HG02759 (cell line): ENCODE data around the gene MCOLN3.
"Not testable (repeated sequence)": the region's sequence is repeated elsewhere in the genome, so short reads cannot be mapped to it uniquely, and the experiment has no call there.

Experiments
- ATAC-seq: cut with Tn5 transposase; IDR thresholded peaks from one replicate; pipeline ENCODE4 v1.9.1; 2021; ENCODE audit warnings: mild to moderate bottlenecking, moderate library complexity; ENCODE audit not compliant: unreplicated experiment

The MCOLN3 gene

DNA sequence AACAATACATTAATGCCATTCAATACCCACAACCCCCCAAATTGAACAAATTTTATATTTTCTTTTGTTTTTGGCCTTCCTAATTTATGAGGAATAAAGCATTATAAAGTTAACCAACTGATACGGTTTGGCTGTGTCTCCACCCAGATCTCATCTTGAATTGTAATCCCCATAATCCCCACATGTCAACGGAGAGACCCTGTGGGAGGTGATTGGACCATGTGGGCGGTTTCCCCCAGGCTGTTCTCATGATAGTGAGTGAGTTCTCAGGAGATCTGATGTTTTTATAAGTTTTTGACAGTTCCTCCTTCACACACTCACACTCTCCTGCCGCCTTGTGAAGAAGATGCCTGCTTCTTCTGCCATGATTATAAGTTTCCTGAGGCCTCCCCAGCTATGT, 6.4 kb upstream of the MCOLN3 start:
- ATAC-seq: no peak

DNA sequence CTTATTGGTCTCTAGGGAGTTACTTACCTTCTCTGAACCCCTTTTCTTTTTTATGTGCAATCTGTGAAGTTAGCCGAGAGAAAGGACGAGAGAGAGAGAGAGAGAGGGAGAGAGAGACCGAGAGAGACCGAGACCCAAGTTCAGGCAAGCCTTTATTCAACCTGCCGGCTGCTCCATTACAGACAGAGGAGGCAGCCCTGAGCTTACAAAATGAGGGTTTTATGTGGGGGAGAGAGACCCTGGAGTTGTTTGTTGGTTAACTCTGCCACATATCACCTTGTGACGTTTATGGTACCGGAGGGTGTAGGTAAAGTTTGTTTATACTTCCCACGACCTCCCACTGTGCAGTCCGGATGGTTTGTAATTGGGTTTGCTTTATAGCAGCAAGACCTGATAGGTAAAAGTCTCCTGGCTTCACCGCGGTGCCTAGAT, 1.5 kb upstream of the MCOLN3 start:
- ATAC-seq: no peak

DNA sequence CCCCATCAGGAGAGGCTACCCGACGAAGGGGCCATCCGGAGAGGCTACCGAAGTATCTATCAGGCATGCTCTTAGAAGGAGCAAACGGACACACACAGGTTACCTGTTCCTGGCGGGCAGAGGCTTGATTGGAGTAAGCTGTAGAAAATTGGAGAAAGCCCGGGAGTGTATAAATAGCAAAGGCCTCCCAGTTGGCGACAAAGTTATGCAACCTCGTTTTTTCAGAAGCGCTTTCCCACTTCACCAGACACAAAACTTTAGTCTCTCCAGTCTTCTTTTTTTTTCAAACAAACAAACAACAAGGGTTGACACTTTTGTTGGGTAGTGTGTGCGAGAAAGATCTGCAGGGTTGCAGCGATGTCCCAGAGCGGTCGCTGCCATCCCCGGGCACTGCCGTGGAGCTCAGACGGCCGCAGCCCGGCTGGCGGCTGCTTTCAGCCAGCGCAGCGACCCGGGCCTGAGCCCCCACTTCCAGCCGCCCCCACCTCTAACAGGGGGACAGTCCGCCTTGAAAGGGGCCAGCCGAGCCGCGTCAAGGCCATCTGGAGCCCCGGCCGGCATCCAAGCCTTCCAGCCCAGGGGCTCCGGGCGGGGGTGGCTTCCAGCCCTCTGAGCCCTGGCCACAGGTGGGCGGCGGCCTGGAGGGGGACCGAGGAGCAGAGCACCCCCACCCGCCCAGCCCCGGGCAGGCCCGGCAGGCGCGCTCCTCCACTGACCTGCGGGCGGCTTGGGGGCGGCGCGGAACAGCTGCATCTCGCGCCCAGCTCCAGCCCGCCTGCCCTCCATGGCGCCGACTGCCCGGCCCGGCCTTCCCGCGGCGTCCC, 616 bp downstream of the MCOLN3 start:
- ATAC-seq: peak; percentile 68

DNA sequence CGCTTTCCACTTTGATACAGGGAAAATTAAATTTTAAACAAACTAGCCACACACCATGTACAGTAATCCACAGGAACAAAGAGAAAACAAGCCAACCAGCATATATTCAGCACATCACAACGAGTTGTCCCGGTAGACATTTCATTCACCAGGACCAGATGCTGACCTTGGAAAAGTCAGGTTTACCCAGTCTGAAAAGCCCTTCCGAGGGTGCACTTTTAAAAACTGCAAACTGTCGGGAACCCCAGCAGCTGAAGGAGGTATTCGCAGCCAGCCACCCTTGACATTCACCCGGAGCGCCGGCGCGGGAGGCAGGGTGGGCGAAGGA, 1.2 kb downstream of the MCOLN3 start:
- ATAC-seq: no peak

DNA sequence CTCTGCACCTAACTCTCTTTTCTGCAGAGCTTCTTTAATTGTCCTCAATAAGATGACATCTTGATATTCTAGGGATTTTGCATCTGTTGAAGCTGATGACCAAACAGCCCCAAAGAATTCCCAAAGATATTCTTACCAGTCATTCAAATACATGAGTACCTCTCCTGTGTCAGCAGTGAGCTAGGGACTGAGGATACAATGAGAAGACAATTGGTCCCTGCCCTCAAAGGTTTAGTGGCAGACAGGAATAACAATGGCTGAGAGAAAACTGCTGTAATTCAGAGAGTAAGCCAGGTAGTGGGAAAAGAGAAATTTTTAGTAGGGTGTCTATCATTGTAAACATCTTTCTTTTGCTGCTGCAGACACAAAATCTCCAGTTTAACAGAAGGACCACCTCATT, 5.9 kb downstream of the MCOLN3 start:
- ATAC-seq: no peak

DNA sequence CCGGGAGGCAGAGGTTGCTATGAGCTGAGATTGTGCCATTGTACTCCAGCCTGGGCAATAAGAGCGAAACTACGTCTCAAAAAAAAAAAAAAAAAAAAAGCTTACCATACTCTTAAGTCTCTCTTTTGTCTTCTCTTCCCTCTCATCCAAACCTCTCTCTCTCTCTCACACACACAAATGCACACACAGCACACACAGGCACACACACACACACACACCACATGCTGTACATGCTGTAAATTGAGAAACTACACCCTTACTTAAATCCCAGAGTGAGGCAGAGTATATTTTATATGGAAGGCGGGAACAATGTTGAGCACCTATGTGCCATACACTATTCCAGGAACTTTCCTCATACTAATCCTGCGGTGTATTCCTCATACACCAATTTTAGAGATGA, 6.5 kb downstream of the MCOLN3 start:
- ATAC-seq: no peak

DNA sequence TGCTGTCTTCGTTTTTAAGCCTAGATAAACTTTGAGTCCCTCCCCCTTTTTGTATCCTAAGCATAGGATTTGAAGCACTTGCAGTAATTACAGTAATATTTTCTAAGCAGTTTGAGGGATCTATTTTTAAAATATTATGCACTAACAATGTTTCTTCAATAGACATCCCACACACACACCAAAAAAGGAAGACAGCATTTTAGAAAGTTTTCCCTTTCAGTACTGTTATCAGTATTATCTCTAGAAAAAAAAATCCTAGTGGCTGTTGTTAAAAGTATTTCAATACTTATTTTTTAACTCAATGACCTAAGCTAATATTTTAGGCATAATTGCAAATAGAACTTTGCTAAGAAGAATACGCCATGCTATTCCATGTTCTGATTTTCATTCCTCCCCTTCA, 15.1 kb downstream of the MCOLN3 start:
- no peak for ATAC-seq

DNA sequence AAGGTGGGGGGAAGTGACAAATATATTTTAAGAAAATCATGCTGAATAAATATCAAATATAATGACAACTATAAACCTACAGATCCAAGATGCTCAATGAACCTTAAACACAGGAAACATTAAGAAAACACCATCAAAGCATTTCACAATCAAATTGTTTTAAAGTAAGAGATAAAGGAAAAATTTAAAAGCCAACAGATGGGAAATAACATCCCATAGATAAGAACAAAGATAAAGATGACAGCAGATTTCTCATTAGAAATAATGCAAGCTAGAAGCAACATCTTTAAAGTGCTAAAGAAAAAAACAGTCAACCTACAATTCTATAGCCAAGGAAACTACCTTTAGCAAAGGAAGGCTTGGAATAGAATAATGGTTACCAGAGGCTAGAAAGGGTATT, 17.8 kb downstream of the MCOLN3 start:
- ATAC-seq: no peak

DNA sequence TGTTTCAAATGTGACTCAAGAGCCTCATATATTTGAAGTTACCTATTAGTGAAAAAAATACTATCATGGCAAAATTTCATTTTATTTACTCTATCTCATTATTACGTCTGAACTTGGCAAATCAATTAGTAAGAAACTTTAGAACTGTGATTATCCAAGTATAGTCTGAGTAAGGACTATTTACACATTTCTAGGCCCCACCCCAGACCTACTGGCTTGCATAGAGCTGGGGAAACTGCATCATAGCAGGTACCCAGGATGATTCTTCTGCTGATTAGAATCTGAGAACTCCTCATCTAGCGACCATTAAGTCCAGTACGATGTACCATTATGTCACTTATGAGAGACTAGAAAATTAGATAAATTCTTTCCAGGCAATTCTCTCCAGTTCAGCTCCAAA, 20.1 kb downstream of the MCOLN3 start:
- no peak for ATAC-seq

DNA sequence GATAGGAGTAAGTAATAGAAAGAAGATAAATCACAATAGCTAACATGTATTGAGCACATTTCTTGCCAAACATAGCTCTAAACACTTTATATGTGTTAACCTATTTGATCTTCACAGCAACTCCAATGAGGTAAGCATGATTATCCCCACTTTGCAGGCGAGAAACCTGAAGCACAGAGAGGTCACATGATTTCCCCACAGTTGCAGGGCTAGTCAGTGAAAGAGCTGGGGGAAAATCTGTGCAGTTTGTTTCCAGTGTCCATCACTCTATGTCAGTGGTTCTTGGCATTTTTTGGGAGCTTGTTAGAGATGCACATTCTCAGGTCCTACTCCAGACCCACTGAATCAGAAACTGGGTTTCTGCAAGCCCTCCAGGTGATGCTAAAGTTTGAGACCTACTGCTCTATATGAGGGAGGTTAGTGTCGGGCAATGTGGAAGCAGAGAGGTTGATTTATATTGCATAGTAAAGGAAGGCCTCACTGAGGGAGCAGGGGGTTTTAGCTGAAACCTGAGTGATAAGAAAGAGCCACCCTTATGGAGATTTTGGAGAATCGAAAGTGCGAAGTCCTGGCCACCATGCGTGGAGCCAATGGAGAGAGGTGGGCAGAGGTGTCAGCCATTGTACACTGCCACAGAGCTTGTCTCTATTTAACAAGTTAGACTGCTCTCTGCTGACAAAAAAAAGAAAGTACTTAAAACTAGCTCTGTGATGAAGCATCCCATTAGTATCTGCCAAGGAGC, 20.9 kb downstream of the MCOLN3 start:
- ATAC-seq: peak; percentile 76

DNA sequence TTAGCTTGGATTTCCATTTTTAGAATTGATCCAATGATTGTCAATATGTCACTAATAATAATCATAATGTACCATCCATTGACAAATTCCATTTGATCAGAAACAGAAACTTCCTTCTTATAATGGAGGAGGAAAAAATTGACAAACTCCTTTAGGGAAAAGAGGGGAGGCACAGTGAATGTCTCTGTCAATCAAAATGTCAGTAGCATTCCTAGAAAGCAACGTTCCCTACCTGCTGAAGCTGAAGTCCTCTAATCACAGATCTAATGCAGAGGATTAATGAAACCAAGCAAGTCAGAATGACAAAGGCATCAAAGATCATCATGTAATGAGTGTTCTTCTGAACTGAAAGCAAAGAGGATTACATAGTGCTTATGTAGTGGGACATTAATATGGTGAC, 22.4 kb downstream of the MCOLN3 start:
- ATAC-seq: no peak

DNA sequence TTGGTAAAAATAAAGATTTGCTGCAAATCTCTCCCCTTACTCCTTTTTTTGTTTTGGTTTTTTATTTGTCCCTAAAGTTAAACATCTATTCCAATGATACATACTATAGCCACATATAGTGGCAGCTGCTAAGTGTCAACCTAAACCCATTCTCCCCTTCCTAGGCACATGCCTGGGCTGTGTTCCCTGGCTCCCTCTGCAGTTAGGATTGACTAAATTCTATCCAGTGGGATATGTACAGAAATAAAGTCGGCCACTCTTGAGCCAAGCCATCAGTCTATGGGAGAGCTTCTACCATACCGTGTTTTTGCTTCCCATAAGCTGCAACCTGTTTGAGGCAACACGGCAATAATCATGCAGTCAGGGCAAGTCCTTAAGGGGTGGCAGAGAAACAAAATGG, 23.6 kb downstream of the MCOLN3 start:
- ATAC-seq: no peak

DNA sequence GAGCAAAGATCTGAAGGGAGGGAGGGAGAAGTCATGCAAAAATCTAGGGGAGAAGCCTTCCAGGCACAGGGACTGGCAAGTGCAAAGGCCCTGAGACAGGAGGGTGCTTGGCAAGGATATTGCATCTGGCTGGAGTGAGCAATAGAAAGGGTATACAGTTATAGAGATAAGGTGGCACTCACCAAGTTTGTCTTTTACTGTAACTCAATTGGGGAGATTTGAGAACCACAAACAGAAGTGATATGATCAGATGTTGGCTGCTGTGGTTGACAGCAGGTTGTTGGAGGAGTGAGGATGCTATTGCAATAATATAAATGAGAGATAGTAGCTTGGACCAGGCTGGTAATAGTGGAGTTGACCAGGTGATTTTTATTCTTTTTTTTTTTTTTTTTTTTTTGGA, 25.6 kb downstream of the MCOLN3 start:
- no peak for ATAC-seq

DNA sequence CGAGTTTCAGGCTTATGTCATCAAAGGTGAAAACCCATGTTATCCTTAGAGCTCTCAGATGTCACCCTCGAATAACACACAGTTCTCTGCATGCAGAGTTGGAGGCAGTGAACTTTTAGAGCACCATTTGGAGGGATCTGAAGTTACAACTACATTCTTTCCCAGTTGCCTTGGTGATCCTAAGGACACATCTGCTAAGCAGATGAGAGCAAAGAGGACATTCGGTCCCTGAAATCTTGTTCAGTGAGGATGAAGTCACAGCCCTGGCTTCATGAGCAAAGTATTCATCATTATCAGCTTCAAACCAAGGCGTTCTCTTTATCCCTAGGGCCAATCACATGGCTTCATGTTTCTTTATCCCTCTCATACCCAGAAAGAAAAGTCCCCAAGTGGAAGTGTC, 28.3 kb downstream of the MCOLN3 start:
- ATAC-seq: no peak

DNA sequence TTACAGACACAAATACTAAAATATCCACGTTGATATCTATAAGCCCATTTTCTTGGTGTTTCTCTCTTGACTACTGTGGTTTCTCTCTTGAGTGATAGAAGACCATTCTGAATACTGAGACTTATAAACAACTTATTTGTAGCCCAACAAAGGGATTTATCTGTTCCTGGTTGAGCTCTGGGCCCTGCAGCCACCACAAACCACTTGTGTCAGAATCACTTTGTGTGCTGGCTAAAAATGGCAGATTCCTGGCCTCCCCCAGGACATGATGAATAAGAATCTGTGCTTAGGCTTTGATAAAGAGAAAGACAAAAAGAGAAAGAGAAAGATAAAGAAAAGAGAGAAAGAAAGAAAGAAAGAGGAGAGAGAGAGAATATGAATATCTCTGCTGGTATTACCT, 32.5 kb downstream of the MCOLN3 start:
- no peak for ATAC-seq

DNA sequence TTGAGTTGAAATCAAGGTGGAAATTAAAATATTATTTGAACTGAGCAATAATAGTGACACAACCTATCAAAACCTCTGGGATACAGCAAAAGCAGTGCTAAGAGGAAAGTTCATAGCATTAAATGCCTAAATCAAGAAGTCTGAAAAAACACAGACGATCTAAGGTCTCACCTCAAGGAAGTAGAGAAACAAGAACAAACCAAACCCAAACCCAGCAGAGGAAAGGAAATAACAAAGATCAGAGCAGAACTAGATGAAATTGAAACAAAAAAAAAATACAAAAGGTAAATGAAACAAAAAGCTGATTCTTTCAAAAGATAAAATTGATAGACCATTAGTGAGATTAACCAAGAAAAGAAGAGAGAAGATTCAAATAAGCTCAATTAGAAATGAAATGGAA, 42.7 kb downstream of the MCOLN3 start:
- not testable (repeated sequence) for ATAC-seq

DNA sequence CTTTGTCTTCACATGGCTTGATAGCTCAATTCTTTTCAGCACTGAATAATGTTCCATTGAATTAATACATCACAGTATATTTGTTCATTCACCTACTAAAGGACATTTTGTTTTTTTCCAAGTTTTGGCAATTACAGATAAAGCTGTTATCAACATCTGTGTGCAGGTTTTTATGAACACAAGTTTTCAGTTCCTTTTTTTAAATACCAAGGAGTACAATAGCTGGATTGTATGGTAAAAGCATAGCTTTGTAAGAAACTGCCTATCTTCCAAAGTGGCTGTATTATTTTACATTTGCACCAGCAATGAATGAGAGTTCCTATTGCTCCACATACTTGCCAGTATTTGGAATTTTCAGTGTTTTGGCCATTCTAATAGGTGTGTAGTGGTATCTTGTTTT, 46.6 kb downstream of the MCOLN3 start:
- no peak for ATAC-seq

DNA sequence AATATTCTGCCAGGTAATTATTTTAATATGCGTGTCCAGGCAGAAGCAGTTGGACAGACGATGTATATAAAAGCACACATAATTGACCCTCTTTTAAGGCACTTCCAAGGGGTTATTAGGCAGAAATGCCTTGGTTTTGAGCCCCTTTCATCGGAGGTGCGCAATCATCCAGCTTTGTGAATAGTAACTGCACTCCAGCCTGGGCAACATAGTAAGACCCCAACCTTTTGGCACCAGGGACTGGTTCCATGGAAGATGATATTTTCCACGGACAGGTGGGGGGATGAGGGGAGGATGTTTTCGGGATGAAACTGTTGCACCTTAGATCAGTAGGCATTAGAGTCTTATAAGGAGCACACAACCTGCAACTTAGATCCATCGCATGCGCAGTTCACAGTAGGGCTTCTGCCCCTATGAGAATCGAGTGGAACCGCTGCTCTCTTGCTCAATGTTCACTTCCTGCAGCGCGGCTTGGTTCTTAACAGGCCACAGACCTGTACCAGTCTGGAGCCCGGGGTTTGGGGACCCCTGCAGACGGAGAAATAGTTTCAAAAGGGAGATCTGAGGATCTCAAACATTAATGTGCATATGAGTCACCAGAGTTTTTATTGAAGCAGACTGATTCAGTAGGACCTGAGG, 49.5 kb downstream of the MCOLN3 start:
- no peak for ATAC-seq

DNA sequence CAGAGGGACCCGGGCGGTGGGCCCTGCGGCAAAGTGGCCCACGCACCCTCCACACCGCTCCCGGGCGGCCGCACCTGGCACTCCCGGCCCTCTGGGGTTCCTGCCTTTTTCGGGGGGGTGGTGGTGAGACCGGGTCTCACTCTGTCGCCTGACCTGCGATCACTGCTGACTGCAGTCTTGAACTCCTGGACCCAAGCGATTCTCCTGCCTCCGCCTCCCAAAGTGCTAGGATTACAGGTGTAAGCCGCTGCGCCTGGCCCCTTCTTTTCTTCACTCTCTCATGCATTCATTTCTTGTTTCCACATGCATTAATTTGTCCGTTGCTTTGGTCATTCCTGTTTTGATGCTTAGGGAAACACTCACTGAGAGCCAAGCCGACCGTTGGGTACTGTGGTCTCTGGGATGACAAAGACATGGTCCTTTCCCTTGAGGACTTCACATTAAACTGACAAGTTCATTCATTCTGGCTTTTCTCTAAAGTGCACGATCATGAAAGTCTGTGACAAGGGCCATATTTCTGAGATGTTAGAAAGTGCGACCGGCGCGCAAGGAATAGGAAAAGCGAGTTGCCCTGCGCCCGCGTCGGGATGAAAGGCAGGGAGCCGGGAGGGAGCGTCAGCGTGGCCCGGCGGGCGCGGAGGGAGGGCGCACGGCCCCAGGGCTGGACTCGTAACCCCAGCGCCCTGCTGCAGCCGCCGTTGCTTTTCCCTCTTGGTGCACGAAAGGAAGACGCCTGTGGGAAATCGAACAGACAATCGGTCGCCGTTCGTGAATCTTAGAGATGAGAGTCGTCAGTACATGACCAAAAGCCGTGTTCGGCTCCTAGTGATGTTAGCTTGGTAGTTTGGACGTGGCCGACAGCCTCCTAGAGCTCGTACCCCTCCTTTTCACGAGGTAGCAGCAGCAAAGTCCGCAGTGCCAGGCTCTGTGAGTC, 50.4 kb downstream of the MCOLN3 start:
- no peak for ATAC-seq

DNA sequence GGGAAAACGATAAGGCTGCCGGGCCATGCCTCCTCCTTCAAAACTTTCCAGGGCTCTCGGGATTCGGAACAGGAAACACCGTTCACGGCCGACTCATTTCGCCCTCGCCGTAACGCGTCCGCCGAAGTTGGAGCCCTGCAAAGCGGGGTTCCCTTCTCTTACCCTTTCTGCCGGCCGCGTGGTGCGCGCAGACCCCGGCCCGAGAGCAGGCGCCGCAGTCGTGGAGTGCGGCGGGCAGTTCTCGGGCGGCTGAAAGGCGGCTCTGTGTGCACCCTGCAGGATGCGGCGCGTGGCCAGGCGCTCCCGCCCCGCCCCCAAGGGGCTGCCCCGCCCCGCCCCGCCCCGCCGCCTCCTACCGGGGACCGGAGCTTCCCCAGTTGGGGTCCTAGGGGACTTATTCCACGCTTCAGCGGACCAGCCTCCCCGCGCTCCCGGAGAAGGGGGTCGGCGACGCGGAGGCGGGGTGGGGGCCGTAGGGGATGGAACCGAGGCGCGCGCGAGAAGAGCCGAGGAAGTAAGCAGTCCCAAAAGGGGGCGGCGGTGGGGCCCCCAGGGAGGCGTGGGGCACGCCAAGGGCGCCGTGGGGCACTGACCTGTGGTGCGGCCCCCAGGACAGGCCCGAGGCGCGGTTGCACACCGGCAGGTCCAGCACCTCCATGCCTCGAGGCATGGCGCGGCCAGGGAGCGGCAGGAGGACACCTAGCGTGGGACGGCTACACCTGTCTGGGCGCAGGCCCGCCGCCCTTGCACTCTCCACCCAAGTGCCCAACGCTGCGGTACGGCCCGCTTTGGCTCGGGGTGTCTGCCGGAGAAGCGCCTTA, 51.2 kb downstream of the MCOLN3 start, which contains the start of gene MCOLN2:
Gene MCOLN2, minus strand, starts transcription at position 268 of the 821 bp plus-strand sequence. Its CDS starts 241 bp downstream, at position 27.
- ATAC-seq: peak; percentile 66
